ENCODE measurements around the gene LCT. TPM values are rescaled to one million over a fixed set of nuclear protein-coding genes. Genes with fewer than 3 reads are reported as not detected.

Gene LCT
- total and polyA plus RNA-seq, 2 of the 13 experiments (the other 11 are each of a cell fraction or from before 2014, with no cell fraction given) = not detected

GRCh38 chr2:135876066-135876711 lies 39.2 kb upstream of the LCT start, which contains the start of gene MCM6 (continued):
- TF ChIP-seq ZNF713 (CRISPR knock-in tag; IDR thresholded peaks at IDR 0.05) = no peak
- TF ChIP-seq RXRB (CRISPR knock-in tag; IDR thresholded peaks at IDR 0.05; ENCODE audit: borderline replicate concordance) = no peak
- no peak for TF ChIP-seq SSRP1 (CRISPR knock-in tag; IDR thresholded peaks at IDR 0.05)
- TF ChIP-seq POLR2A (IDR thresholded peaks at IDR 0.05; ENCODE audit: insufficient read depth in 1 of 2, low read depth in 2 of 2, low read length in 2 of 2) = 0 out of 4 replicates have a peak, but pooled peaks of 1 of the 2 experiments have one; percentile 18
- TF ChIP-seq TEAD2 (CRISPR knock-in tag; IDR thresholded peaks at IDR 0.05) = no peak
- peak; percentile 47; the same call in 1 of the 2 replicates for TF ChIP-seq HINFP (CRISPR knock-in tag; IDR thresholded peaks at IDR 0.05; ENCODE audit: low read depth)
- no peak for TF ChIP-seq PAWR (CRISPR knock-in tag; IDR thresholded peaks at IDR 0.05; ENCODE audit: borderline replicate concordance)
- TF ChIP-seq ZNF468 (CRISPR knock-in tag; IDR thresholded peaks at IDR 0.05) = no peak
- no peak for TF ChIP-seq PITX1 (CRISPR knock-in tag; IDR thresholded peaks at IDR 0.05)
- TF ChIP-seq ZFP1 (CRISPR knock-in tag; IDR thresholded peaks at IDR 0.05) = no peak
- TF ChIP-seq PRDM15 (CRISPR knock-in tag; IDR thresholded peaks at IDR 0.05) = no peak
- 0 out of 2 replicates have a peak, but pooled peaks have one; percentile 22 for TF ChIP-seq AKAP8 (CRISPR knock-in tag; IDR thresholded peaks at IDR 0.05)
- peak; percentile 20; the same call in 1 of the 2 replicates for TF ChIP-seq ZBTB38 (CRISPR knock-in tag; IDR thresholded peaks at IDR 0.05)
- TF ChIP-seq TFAP4 (IDR thresholded peaks at IDR 0.05; ENCODE audit: borderline replicate concordance, low read depth) = peak; percentile 9; the same call in 1 of the 2 replicates
- no peak for TF ChIP-seq ZBTB10 (CRISPR knock-in tag; IDR thresholded peaks at IDR 0.05; ENCODE audit: borderline replicate concordance)
- TF ChIP-seq MXI1 (IDR thresholded peaks at IDR 0.05; ENCODE audit: borderline replicate concordance, low read depth, low read length) = no peak
- TF ChIP-seq NFIC (IDR thresholded peaks at IDR 0.05; ENCODE audit: low read length) = no peak
- no peak for TF ChIP-seq HCFC1 (IDR thresholded peaks at IDR 0.05; ENCODE audit: low read depth, low read length)
- TF ChIP-seq ZNF644 (CRISPR knock-in tag; IDR thresholded peaks at IDR 0.05; ENCODE audit: low read depth) = no peak
- peak; percentile 19 for TF ChIP-seq MED8 (CRISPR knock-in tag; IDR thresholded peaks at IDR 0.05; ENCODE audit: insufficient replicate concordance)
- no peak for TF ChIP-seq ZNF10 (CRISPR knock-in tag; IDR thresholded peaks at IDR 0.05; ENCODE audit: borderline replicate concordance, low read depth)
- no peak for TF ChIP-seq CCAR2 (optimal IDR thresholded peaks at IDR 0.05; ENCODE audit: low read depth, low read length)
- no peak for TF ChIP-seq KAT7 (CRISPR knock-in tag; IDR thresholded peaks at IDR 0.05; ENCODE audit: borderline replicate concordance)
- TF ChIP-seq MAFF (IDR thresholded peaks at IDR 0.05; ENCODE audit: low read depth, low read length) = no peak

Measured in HepG2 (cell line).